Ovary (tissue), 9 donors: ENCODE measurements around the gene BAHCC1. TPM values are rescaled to one million over a fixed set of nuclear protein-coding genes. Genes with fewer than 3 reads are reported as not detected.
A peak's percentile ranks its signal among the peaks of the same experiment; 100 is the strongest.

ENCODE experiments used
- DNase-seq, 5 donors: peaks; one replicate each; pipeline ENCODE4 v3.0.0-alpha.2; 2019 to 2020
- H3K27ac ChIP-seq, 2 donors: fragments of 200-600 bp; one replicate each; pipeline versions ENCODE4 v1.5.1 to v1.8.0; 2019 to 2022
- H3K27me3 ChIP-seq: fragments of 200-600 bp; one replicate; pipeline ENCODE4 v1.8.0; 2022
- H3K36me3 ChIP-seq: fragments of 200-600 bp; sonication (generic); one replicate; pipeline ENCODE4 v1.5.1; 2019
- H3K4me1 ChIP-seq: one replicate; pipeline ENCODE4 v1.8.1; 2013; ENCODE audit warnings: mild to moderate bottlenecking, moderate library complexity; ENCODE audit not compliant: insufficient read depth
- H3K4me3 ChIP-seq: fragments of 200-600 bp; sonication (generic); one replicate; pipeline ENCODE4 v1.5.1; 2017
- H3K9me3 ChIP-seq, 2 donors: fragments of 200-600 bp in 1 of 2; sonication (generic) in 1 of 2; one replicate each; pipeline versions ENCODE4 v1.5.1 to v1.8.1; 2013 to 2019; ENCODE audit warnings: mild to moderate bottlenecking in 1 of 2, moderate library complexity in 1 of 2
- EP300 ChIP-seq: sonication (generic); formaldehyde crosslinking; IDR thresholded peaks from one replicate; pipeline ENCODE4 v1.6.1; 2017; ENCODE audit warnings: antibody characterized with exemption
- POLR2A ChIP-seq: fragments of 450-650 bp; IDR thresholded peaks from one replicate; pipeline ENCODE4 v1.6.1; 2017; ENCODE audit warnings: antibody characterized with exemption, mild to moderate bottlenecking, moderate library complexity
- whole genome bisulfite sequencing, 3 donors: extraction: QIAGEN DNeasy Blood & Tissue Kit in 1 of 3; methylation state at CpG; one replicate each; pipeline versions ENCODE4 v1.1.5 to v1.1.7; 2013 to 2017; 5-methylcytosine and 5-hydroxymethylcytosine counted together
- intact Hi-C, 4 donors: fragments of 100-400 bp; cut with DNase I; formaldehyde crosslinking; loops; one replicate each; pipeline versions ENCODE4 v1.11.0 to v1.15.1; 2022 to 2023
- polyA plus RNA-seq, 2 donors: library from polyadenylated mRNA; stranded (reverse); fragments of 200-250 nt in 1 of 2; fragments of 350-450 nt in 1 of 2; fragmentation: Illumina TruSeq in 1 of 2; extraction: RNeasy Lipid Tissue Mini Kit (QIAGEN cat#74804) in 1 of 2; gene quantifications; one replicate each; pipeline ENCODE4 v1.2.3, GENCODE V29; 2013 to 2014
- total RNA-seq, 7 donors: library from RNA; depleted of rRNA in 2 of 7; stranded (reverse); fragments of >200 nt in 2 of 7; fragmentation: NEBNext Ultra II Directional in 3 of 7; extraction: Animal tissue kit (Norgen Biotek cat#: 25700) in 3 of 7; gene quantifications; one replicate each; pipeline versions ENCODE4 v1.1.0 to v1.2.4, GENCODE V29; 2016 to 2023
- TF ChIP-seq, protein P1 (sequence below), 3 donors: fragments of 450-650 bp in 2 of 3; fragments of 200-600 bp in 1 of 3; IDR thresholded peaks; one replicate each; pipeline versions ENCODE4 v1.5.1 to v1.8.0; 2016 to 2022; ENCODE audit warnings: antibody characterized with exemption in 3 of 3, mild to moderate bottlenecking in 1 of 3
- donor health status: DM: no; HTN: no; CAD: no; lungs with moderate emphysema.
- donor health status: DM: no; HTN: no; CAD: no.
- donor health status: Bipolar disorder and iron deficiency.
- donor health status: DM: yes; HTN: yes; CAD: no.
- donor health status: DM: no; HTN: no; CAD: no.
- donor health status: DM: yes; HTN: yes; CAD: no.

Gene BAHCC1
- total and polyA plus RNA-seq, 9 donors: 1.9 to 31.9 (median 18.4) TPM

DNA sequence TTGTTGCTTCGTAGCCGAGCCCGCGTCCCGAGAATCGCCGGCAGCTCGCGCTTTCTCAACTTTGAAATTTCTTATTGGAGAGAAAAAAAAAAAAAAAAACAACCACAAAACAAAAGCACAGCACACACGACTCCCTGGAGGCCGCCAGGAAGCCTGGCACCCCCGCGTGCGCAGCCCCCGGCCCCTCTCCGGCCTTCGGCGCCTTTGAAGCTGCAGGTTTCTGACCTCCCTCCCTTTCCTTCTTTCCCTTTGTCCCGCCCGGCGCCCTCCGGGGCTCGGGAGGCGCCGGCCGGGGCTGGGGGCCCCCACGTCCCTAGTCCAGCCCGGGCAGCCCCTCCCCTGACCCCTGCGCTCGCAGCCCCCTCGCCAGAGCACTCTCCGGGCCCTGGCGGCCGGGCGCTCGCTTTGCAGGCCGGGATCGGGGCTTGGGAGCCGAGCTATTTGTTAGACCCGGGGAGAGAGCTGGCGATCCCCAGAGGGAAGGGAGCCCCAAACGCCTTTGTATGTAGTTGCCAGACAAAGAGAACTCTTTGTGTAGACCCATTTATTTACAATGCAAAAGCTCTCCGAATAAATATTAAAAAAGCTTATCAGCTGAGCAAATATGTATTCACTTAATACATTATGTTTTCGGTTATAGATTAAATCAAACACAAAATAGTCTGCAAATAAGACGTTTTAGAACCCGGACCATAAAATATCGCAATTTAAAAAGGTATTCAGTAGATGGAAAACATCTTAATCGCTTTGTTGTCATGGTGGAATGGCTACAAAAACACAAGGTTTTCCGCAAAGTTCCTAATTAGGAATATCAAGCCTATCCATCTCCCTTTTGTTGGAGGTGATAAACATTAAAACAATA is 2.3 kb downstream of the BAHCC1 start:
- Histone ChIP-seq H3K36me3 (no peaks in the 10 kb centered on the region), H3K4me1 (peaks cover 18% of the 10 kb centered on the region), H3K27me3 (no peaks in the 10 kb centered on the region), H3K27ac (peak overlapping the region; percentile 87 to 94), H3K4me3 (peak overlapping the region; percentile 75), H3K9me3 (no peaks in the 10 kb centered on the region)
- no peak for DNase-seq
- intact Hi-C loops: loop anchor here in 3 of 4 donors (2.0 to 10.0 kb wide), 4 partner anchors 103 to 140 kb away; partner anchors contain the start of genes ACTG1 (in 1 of the 3) and SLC38A10 (in 1 of the 3)
- WGBS, 3 donors: 5 to 6% (median 5%) methylated on average over 48 to 49 of the region's 49 CpGs
- no peak for TF ChIP-seq POLR2A
- TF ChIP-seq, protein P1, sequence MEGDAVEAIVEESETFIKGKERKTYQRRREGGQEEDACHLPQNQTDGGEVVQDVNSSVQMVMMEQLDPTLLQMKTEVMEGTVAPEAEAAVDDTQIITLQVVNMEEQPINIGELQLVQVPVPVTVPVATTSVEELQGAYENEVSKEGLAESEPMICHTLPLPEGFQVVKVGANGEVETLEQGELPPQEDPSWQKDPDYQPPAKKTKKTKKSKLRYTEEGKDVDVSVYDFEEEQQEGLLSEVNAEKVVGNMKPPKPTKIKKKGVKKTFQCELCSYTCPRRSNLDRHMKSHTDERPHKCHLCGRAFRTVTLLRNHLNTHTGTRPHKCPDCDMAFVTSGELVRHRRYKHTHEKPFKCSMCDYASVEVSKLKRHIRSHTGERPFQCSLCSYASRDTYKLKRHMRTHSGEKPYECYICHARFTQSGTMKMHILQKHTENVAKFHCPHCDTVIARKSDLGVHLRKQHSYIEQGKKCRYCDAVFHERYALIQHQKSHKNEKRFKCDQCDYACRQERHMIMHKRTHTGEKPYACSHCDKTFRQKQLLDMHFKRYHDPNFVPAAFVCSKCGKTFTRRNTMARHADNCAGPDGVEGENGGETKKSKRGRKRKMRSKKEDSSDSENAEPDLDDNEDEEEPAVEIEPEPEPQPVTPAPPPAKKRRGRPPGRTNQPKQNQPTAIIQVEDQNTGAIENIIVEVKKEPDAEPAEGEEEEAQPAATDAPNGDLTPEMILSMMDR (IDR thresholded peaks at IDR 0.05): peak in 1 of 3 donors; percentile 22
- no peak for TF ChIP-seq EP300

- intact Hi-C loops: loop anchor here in 3 of 4 donors (5.0 to 10.0 kb wide), 3 partner anchors 104 to 141 kb away; partner anchors contain the start of genes ACTG1 (in 1 of the 3) and SLC38A10 (in 1 of the 3)
- Histone ChIP-seq H3K4me1 (peaks cover 20% of the 10 kb centered on the region), H3K36me3 (no peaks in the 10 kb centered on the region), H3K9me3 (no peaks in the 10 kb centered on the region), H3K27ac (peak overlapping the region; percentile 59 to 94), H3K27me3 (no peaks in the 10 kb centered on the region), H3K4me3 (peak overlapping the region; percentile 75)
- TF ChIP-seq POLR2A (no peak), EP300 (no peak)
- TF ChIP-seq, protein P1 (IDR thresholded peaks at IDR 0.05): no peak
- WGBS, 3 donors: 26 to 46% (median 30%) methylated on average over 47 to 48 of the region's 48 CpGs
- no peak for DNase-seq
Measured at GRCh38 chr17:81398176-81398831, 3.0 kb downstream of the BAHCC1 start.

DNA sequence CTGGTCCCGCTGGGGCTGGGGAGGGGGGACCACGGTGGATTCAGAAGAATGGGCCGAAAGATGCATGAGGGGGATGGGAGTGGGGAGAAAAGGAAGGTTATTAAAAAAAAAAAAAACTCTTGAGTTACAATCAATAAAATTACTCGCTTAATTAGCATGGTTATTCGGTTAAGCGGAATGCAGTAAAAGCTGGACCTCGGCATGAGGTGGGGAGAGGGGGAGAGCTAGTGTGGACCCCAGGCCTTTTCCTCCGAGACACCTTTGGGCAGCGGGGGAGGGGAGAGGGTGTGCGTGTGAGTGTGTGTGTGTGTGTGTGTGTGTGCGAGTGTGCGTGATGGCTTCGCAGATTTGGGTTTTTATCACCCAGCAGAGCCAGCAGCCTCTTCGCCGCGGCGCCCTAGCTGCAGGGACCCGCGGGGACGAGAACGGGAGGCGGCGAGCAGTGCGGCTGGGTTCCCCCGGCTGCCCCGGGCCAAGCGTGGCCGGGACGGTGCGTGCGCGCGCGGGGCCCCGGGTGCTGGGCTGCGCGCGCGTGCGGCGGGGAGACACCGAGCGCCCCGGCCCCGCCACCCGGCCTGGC is 3.7 kb downstream of the BAHCC1 start:
- Histone ChIP-seq H3K27ac (peak overlapping the region; percentile 85 to 94), H3K27me3 (no peaks in the 10 kb centered on the region), H3K9me3 (no peaks in the 10 kb centered on the region), H3K4me1 (peaks cover 20% of the 10 kb centered on the region), H3K4me3 (peak overlapping the region; percentile 75), H3K36me3 (no peaks in the 10 kb centered on the region)
- WGBS, 3 donors: 2 to 3% (median 3%) methylated on average over 37 to 45 of the region's 46 CpGs
- no peak for TF ChIP-seq EP300
- TF ChIP-seq, protein P1 (IDR thresholded peaks at IDR 0.05): no peak
- TF ChIP-seq POLR2A: no peak
- no peak for DNase-seq
- intact Hi-C loops: loop anchor here in 3 of 4 donors (5.0 to 10.0 kb wide), 3 partner anchors 104 to 142 kb away; partner anchors contain the start of genes ACTG1 (in 1 of the 3) and SLC38A10 (in 1 of the 3)
